NOMO-1 treated with dmso at 0.1 percent for 144 hours (cell line): ENCODE data around the gene SRP68.

Experiments
- DNase-seq: peaks from one replicate; lab custom pipeline; 2025; ENCODE audit not compliant: unreplicated experiment; lab: John Stamatoyannopoulos, UW

Gene SRP68

DNA sequence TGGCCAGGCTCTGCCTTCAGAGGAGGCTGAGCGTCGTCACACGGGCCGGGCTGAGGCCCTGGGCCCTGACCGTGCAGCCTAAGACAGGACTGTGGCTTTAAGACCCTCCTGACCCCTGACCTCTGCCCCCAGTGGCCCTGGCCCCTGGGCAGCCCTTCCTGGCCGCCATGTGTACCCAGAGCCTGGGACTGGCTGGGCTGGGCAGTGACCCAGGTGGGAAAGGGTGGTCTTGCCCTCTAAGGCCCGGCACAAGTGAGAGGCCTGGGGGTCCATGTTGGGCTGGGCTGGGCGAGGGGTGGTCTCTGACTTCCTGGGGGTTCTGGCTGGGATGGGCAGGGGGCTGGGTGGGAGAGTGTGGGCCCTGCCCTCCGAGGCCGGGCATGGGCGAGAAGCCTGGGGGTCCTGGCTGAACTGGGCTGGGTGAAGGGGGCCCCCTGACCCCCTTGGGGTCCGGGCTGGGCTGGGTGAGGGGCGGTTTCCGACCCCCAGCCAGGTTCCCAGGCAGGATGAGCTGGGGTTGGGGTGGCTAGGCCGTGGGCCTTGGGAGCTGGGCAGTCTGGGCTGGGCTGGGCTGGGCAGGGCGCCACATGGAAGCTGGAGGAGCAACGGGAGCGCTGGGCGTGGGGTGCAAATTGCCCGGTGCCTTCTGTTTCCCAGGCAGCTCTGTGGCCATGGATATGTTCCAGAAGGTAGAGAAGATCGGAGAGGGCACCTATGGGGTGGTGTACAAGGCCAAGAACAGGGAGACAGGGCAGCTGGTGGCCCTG, 71.4 kb downstream of the SRP68 start, which contains the start of gene CDK3:
Gene CDK3 (plus strand): TSS at position 101 of the 767 bp plus-strand sequence. CDS start 571 bp downstream, at position 672.
- no peak for DNase-seq

DNA sequence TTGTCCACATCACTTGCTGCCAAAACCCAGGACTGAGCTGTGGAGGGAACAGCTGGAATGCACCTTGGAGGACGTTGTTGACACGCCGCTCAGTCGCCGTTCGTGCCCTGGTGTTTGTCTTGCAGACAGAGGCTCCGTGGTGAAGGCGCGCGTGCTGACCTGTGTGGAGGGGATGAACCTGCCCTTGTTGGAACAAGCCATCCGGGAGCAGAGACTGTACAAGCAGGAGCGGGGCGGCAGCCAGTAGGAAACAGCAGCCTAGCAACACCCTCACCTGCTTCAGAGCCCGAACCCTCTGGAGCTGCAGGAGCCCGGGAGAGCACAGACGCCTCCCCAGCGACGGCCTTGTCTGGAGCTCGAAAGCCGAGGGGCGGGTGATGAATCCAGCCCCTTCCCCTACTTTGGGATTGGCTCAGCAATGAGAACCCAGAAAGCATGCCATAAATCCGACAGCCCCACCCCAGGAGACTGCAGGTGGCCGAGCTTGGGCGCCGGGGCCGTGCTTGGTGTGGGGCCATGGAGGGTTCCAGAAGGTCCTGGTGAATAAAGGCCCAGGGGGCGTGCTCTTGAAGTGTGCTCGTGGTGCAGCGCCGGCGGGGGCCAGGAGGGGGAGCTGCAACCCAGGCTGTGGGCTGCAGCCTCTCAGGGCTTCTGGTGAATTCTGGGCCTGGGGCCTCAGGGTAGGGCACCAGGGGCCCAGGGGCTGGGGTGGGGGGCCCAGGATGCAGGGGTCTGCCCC, 72.1 kb downstream of the SRP68 start:
- DNase-seq = peak; percentile 37

DNA sequence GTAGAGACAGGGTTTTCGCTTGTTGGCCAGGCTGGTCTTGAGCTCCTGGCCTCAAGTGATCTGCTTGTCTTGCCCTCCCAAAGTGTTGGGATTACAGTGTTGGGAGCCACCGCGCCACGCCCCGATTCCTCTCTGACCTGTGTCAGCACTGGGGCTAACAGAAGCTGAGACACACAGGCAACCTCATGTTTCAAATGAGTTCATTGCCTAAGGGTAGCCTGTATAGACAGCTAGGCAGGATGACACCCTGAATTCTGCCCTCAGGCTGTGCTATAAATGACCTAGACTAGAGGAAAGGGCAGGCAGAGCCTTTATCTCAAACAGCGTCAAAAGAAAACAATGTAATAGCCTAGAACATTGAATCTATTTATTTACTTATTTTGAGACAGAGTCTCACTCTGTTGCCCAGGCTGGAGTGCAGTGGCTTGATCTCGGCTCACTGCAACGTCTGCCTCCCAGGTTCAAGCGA, 74.0 kb downstream of the SRP68 start:
- DNase-seq = no peak

DNA sequence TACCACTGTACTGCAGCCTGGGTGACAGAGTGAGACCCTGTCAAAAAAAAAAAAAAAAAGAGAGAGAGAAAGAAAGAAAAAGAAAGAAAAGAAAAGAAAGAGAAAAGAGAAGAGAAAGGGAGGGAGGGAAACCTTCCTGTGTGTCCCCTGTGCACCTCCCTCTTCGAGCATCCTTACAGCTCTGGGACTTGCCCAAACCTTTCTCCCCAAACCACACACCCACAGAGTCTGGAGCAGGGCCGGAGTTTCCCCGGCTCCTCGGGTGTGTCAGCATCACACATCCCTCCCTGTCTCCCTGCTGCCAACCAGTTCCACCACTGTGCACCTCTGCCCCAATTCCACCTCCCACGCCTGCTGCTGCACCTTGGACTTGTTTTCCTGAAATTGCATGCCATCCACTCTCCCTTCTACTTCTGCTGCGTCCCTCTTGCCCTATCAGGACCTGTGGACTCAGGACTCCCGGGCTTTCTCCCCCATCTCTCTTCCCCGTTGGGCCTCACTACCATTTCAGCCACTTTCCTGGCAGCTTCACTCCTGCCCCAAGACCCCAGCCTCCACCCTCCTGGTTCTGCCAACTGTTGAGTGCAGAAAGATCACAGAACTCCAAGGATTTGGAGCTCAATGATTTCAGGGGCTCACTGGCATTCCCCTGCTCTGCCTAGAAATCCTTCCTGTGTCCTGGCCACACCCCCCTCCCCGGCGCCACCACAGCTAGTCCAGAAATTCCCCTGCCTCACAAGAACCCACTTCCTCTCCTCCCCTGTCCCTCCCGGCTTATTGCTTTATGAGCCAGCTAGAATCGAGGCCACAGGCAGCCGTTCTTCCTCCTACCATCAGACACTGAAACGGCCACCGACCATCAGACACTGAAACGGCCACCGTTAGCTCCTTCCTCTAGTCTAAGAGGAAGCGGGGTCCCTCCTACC, 75.4 kb downstream of the SRP68 start:
- peak; percentile 76 for DNase-seq

DNA sequence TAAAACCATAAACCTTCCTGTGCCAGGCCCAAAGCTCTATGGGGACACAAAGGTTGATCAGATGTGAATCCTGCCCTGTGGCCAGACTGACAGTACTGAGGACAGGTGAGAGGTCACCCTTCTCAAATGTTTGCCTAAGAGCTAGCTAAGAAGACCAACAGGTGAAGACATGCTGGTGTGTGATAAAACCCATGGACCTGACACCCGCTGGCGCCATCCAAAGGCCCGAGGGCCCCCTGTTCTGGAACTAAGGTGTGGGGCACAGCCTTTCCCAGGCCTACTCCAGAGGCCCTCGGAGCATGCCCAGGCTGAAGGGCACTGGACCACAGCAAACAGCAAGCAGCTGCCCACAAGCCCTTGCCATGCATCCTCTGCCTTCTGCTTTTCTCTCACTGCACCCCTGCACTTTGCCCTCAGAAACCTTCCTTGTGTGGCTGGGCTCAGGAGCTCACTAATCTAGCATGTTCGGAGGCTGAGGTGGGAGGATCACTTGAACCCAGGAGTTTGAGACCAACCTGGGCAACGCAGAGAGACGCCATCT, 76.9 kb downstream of the SRP68 start:
- DNase-seq = no peak

DNA sequence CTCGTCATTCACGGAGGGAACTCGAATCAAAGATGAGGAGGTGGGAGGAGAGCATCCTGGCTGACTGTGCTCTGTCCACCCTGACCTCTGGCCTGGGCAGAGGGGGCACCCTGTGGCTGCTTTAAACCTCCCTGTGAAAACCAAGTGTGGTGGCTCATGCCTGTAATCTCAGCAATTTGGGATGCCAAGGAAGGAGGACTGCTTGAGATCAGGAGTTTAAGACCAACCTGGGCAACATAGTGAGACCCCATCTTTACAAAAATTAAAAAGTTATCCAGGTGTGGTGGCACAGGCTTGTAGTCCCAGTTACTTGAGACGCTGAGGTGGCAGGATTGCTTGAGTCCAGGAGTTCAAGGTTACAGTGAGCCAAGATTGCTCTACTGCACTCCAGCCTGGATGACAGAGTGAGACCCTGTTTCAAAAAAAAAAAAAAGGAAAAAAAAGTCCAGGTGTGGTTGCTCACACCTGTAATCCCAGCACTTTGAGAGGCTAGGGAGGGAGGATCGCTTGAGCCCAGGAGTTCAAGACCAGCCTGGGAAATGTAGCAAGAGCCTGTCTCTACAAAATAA, 77.4 kb downstream of the SRP68 start:
- no peak for DNase-seq

DNA sequence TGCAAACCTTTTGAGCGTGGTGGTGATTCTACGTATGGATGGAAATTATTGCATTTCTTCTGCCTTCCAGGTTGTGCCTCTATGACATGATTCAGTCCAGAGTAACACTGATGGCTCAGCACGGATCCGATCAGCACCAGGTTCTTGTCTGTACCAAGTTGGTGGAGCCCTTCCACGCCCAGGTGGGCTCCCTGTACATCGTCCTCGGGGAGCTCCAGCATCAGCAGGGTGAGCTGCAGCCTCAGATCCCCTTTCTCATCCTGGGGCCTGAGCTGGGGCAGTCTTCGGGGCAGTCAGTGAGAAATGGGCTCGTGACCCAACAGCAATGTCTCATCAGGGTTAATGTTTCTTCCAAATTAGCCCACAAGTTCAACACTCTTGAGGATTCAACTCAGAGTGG, 80.9 kb downstream of the SRP68 start:
- DNase-seq = no peak
